ENCODE results near the gene SLC30A9. TPM values are rescaled to one million over a fixed set of nuclear protein-coding genes. Genes with fewer than 3 reads are reported as not detected.

The SLC30A9 gene
- total RNA-seq, 2 experiments from 2014 or later: 52.3 to 58.0 TPM

Other genes with a start within 250 kb of the SLC30A9 start
- not detected for gene PHOX2B, start 241.8 kb upstream of the SLC30A9 start, total RNA-seq
- 10 to 100 TPM; 79.3 to 79.5 TPM for gene TMEM33, start 55.1 kb upstream of the SLC30A9 start, total RNA-seq
- under 1 TPM; 0.26 to 0.27 TPM for gene DCAF4L1, start 8.8 kb upstream of the SLC30A9 start, total RNA-seq
- 1 to 10 TPM; 1.2 to 1.4 TPM for gene BEND4, start 162.1 kb downstream of the SLC30A9 start, total RNA-seq